ENCODE results near the gene APOBEC3H.

Gene APOBEC3H

GRCh38 chr22:39109361-39109760 is 12.3 kb downstream of the APOBEC3H start:
- DNase-seq (ENCODE audit: low read depth): no peak
- TF ChIP-seq, protein P1, sequence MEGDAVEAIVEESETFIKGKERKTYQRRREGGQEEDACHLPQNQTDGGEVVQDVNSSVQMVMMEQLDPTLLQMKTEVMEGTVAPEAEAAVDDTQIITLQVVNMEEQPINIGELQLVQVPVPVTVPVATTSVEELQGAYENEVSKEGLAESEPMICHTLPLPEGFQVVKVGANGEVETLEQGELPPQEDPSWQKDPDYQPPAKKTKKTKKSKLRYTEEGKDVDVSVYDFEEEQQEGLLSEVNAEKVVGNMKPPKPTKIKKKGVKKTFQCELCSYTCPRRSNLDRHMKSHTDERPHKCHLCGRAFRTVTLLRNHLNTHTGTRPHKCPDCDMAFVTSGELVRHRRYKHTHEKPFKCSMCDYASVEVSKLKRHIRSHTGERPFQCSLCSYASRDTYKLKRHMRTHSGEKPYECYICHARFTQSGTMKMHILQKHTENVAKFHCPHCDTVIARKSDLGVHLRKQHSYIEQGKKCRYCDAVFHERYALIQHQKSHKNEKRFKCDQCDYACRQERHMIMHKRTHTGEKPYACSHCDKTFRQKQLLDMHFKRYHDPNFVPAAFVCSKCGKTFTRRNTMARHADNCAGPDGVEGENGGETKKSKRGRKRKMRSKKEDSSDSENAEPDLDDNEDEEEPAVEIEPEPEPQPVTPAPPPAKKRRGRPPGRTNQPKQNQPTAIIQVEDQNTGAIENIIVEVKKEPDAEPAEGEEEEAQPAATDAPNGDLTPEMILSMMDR (conservative IDR thresholded peaks at IDR 0.05; ENCODE audit: control insufficient read depth, insufficient read depth, low read depth, low read length): no peak
- H3K4me3 ChIP-seq (ENCODE audit: control insufficient read depth, low read depth, low read length): no peak overlapping the region

GRCh38 chr22:39110631-39111561 is 13.9 kb downstream of the APOBEC3H start:
- TF ChIP-seq, protein P1 (conservative IDR thresholded peaks at IDR 0.05; ENCODE audit: control insufficient read depth, insufficient read depth, low read depth, low read length): no peak
- DNase-seq (ENCODE audit: low read depth): no peak
- H3K4me3 ChIP-seq (ENCODE audit: control insufficient read depth, low read depth, low read length): no peak overlapping the region

- TF ChIP-seq, protein P1 (conservative IDR thresholded peaks at IDR 0.05; ENCODE audit: control insufficient read depth, insufficient read depth, low read depth, low read length): no peak
- H3K4me3 ChIP-seq (ENCODE audit: control insufficient read depth, low read depth, low read length): no peak overlapping the region
- DNase-seq (ENCODE audit: low read depth): no peak
Observed at GRCh38 chr22:39114112-39114511, 17.1 kb downstream of the APOBEC3H start.

GRCh38 chr22:39115570-39115969 is 18.5 kb downstream of the APOBEC3H start:
- no peak for DNase-seq (ENCODE audit: low read depth)
- TF ChIP-seq, protein P1 (conservative IDR thresholded peaks at IDR 0.05; ENCODE audit: control insufficient read depth, insufficient read depth, low read depth, low read length): no peak
- no peak overlapping the region for H3K4me3 ChIP-seq (ENCODE audit: control insufficient read depth, low read depth, low read length)

- no peak for DNase-seq (ENCODE audit: low read depth)
- no peak overlapping the region for H3K4me3 ChIP-seq (ENCODE audit: control insufficient read depth, low read depth, low read length)
- TF ChIP-seq, protein P1 (conservative IDR thresholded peaks at IDR 0.05; ENCODE audit: control insufficient read depth, insufficient read depth, low read depth, low read length): no peak
Observed at GRCh38 chr22:39115977-39116621, 19.1 kb downstream of the APOBEC3H start.

- DNase-seq (ENCODE audit: low read depth): peak; percentile 67
- TF ChIP-seq, protein P1 (conservative IDR thresholded peaks at IDR 0.05; ENCODE audit: control insufficient read depth, insufficient read depth, low read depth, low read length): peak; percentile 59
- H3K4me3 ChIP-seq (ENCODE audit: control insufficient read depth, low read depth, low read length): no peak overlapping the region
Observed at GRCh38 chr22:39117585-39118191, 20.6 kb downstream of the APOBEC3H start.

All from fibroblast of mammary gland (primary cell).